Measurements from ENCODE around the gene BPIFB1. TPM values are rescaled to one million over a fixed set of nuclear protein-coding genes. Genes with fewer than 3 reads are reported as not detected.

BPIFB1 gene
- total and polyA plus RNA-seq, 2 of the 13 experiments (the other 11 are each of a cell fraction or from before 2014, with no cell fraction given) = 0.82 to 4.4 TPM

- Histone ChIP-seq H2AFZ (ENCODE audit: low read length) (peak overlapping the region; percentile 18), H3K27me3 (ENCODE audit: control insufficient read depth in 1 of 2, insufficient read depth in 2 of 2, low read length in 2 of 2) (peaks cover 6 to 17% of the 10 kb centered on the region in 2 experiments; a peak in 3 of 5 replicates), H3K4me1 (ENCODE audit: insufficient read depth, low read length) (peaks cover 96% of the 10 kb centered on the region), H3K9ac (ENCODE audit: insufficient read depth, low read depth, low read length) (no peak overlapping the region), H3K27ac (ENCODE audit: extremely low read length, insufficient read depth, low read length) (no peak overlapping the region), H3K4me3 (replicated peaks in 1 of 3; ENCODE audit: insufficient read depth in 1 of 3, low read depth in 2 of 3, low read length in 3 of 3) (peak overlapping the region in 1 of 3 experiments; percentile 11; a peak in 1 of 6 replicates), H4K20me1 (ENCODE audit: insufficient read depth, low read length) (no peaks in the 10 kb centered on the region), H3K9me3 (ENCODE audit: low read length) (no peaks in the 10 kb centered on the region), H3K79me2 (ENCODE audit: insufficient read depth, low read length) (no peaks in the 10 kb centered on the region), H3K36me3 (replicated peaks in 1 of 2; ENCODE audit: control insufficient read depth in 1 of 2, insufficient read depth in 2 of 2, low read length in 2 of 2) (no peaks in the 10 kb centered on the region), H3K4me2 (ENCODE audit: low read depth, low read length) (peak overlapping the region; percentile 58)
- ATAC-seq (peak; percentile 15), DNase-seq (ENCODE audit: low spot score) (peak; percentile 53), FAIRE-seq (peak; percentile 88)
- intact Hi-C loops (cut with micrococcal nuclease; ENCODE audit: unreplicated experiment) = no loop called here
- WGBS (ENCODE audit: low lambda C conversion rate) = 17% methylated on average over 9 of the region's 9 CpGs
- in situ Hi-C loops (cut with HindIII; ENCODE audit: extremely low pct_ligation_motif_present, low pct_unique_long_range_greater_than_20kb) = no loop called here
- no TSS peak for BruUV-seq (replicated peaks)
- ChIA-PET POLR2A (no interaction called here), CTCF (ENCODE audit: low intra/inter-chr PET ratio, low total read pairs) (no interaction called here)
- peak; percentile 37; the same call in 1 of the 2 replicates for TF ChIP-seq NCOA2 (CRISPR knock-in tag; IDR thresholded peaks at IDR 0.05)
- TF ChIP-seq ZBTB25 (CRISPR knock-in tag; IDR thresholded peaks at IDR 0.05) = peak; percentile 28; the same call in 1 of the 2 replicates
- peak; percentile 76 for TF ChIP-seq MIXL1 (CRISPR knock-in tag; IDR thresholded peaks at IDR 0.05)
- no peak for TF ChIP-seq GABPA (IDR thresholded peaks at IDR 0.05; ENCODE audit: low read depth, low read length)
- TF ChIP-seq GABPA (CRISPR knock-in tag; IDR thresholded peaks at IDR 0.05; ENCODE audit: low read depth) = peak; percentile 68
- peak; percentile 52; the same call in 1 of the 2 replicates for TF ChIP-seq ZNF678 (CRISPR knock-in tag; IDR thresholded peaks at IDR 0.05)
- 0 out of 2 replicates have a peak, but pooled peaks have one; percentile 23 for TF ChIP-seq AHDC1 (CRISPR knock-in tag; IDR thresholded peaks at IDR 0.05; ENCODE audit: borderline replicate concordance)
- 0 out of 2 replicates have a peak, but pooled peaks have one; percentile 87 for TF ChIP-seq FOXO4 (CRISPR knock-in tag; conservative IDR thresholded peaks at IDR 0.05)
- peak; percentile 81; the same call in 1 of the 2 replicates for TF ChIP-seq ZNF138 (CRISPR knock-in tag; IDR thresholded peaks at IDR 0.05; ENCODE audit: low read depth)
- 0 out of 2 replicates have a peak, but pooled peaks have one; percentile 33 for TF ChIP-seq MIER2 (CRISPR knock-in tag; IDR thresholded peaks at IDR 0.05)
- TF ChIP-seq ZNF230 (CRISPR knock-in tag; IDR thresholded peaks at IDR 0.05) = 0 out of 2 replicates have a peak, but pooled peaks have one; percentile 62
- 0 out of 2 replicates have a peak, but pooled peaks have one; percentile 16 for TF ChIP-seq ZNF768 (CRISPR knock-in tag; IDR thresholded peaks at IDR 0.05)
- no peak for TF ChIP-seq CREB3 (CRISPR knock-in tag; IDR thresholded peaks at IDR 0.05)
- peak; percentile 69; the same call in 1 of the 2 replicates for TF ChIP-seq ZNF335 (CRISPR knock-in tag; IDR thresholded peaks at IDR 0.05)
- no peak for TF ChIP-seq BRCA1 (CRISPR knock-in tag; IDR thresholded peaks at IDR 0.05)
- peak; percentile 52 for TF ChIP-seq SRSF1 (optimal IDR thresholded peaks at IDR 0.05; ENCODE audit: low read depth, low read length)
These were observed 2.9 kb upstream of the BPIFB1 start for GRCh38 chr20:33280000-33280680.

All from HepG2 (cell line).